Activated B cell treated with CpG ODN at 0.5 μM for 24 hours (primary cell): Measurements from ENCODE around the gene SIPA1L3. TPM values are rescaled to one million over a fixed set of nuclear protein-coding genes. Genes with fewer than 3 reads are reported as not detected.
A peak's percentile ranks its signal among the peaks of the same experiment; 100 is the strongest.

ENCODE experiments used
- ATAC-seq: fragments of 200-7000 bp; cut with Tn5 transposase; one replicate; pipeline ENCODE4 v1.10.0; 2021; ENCODE audit warnings: low read depth, mild to moderate bottlenecking, moderate library complexity
- CTCF ChIA-PET: fragments of 350-600 bp; sonication (Branson Sonifier 250); formaldehyde crosslinking; loops from one replicate; lab custom pipeline; 2021; ENCODE audit warnings: antibody characterized with exemption; lab: Charles Lee
- POLR2A ChIA-PET: fragments of 350-600 bp; sonication (Branson Sonifier 250); formaldehyde crosslinking; loops from one replicate; lab custom pipeline; 2021; ENCODE audit warnings: antibody characterized with exemption; lab: Charles Lee
- DNase-seq: peaks from one replicate; pipeline ENCODE4 v3.0.0; 2022
- H3K27ac Mint-ChIP-seq: one replicate; pipeline ENCODE4 v1.8.0; 2020; ENCODE audit warnings: mixed read lengths
- H3K27me3 Mint-ChIP-seq: one replicate; pipeline ENCODE4 v1.8.0; 2021; ENCODE audit warnings: mixed read lengths
- H3K36me3 Mint-ChIP-seq: one replicate; pipeline ENCODE4 v1.8.0; 2021; ENCODE audit warnings: low read depth, mixed read lengths
- H3K4me1 Mint-ChIP-seq: one replicate; pipeline ENCODE4 v1.8.0; 2021; ENCODE audit warnings: mixed read lengths
- H3K4me3 Mint-ChIP-seq: one replicate; pipeline ENCODE4 v1.8.0; 2020; ENCODE audit warnings: mild to moderate bottlenecking, mixed read lengths
- H3K9me3 Mint-ChIP-seq: one replicate; pipeline ENCODE4 v1.8.0; 2020; ENCODE audit warnings: mixed read lengths
- intact Hi-C: fragments of 100-400 bp; cut with micrococcal nuclease; formaldehyde crosslinking; loops from one replicate; pipeline ENCODE4 v1.15.1; 2024
- total RNA-seq: library from RNA; stranded (reverse); gene quantifications from 2 replicates; pipeline ENCODE4 v1.2.3, GENCODE V29; 2022
- TF ChIP-seq, protein P1 (sequence below): fragments of 200-600 bp; IDR thresholded peaks from one replicate; pipeline ENCODE4 v1.8.0; 2022; ENCODE audit warnings: antibody characterized with exemption, mild to moderate bottlenecking

The SIPA1L3 gene
- total RNA-seq, 1 donor from 2014 or later: 145 TPM

DNA sequence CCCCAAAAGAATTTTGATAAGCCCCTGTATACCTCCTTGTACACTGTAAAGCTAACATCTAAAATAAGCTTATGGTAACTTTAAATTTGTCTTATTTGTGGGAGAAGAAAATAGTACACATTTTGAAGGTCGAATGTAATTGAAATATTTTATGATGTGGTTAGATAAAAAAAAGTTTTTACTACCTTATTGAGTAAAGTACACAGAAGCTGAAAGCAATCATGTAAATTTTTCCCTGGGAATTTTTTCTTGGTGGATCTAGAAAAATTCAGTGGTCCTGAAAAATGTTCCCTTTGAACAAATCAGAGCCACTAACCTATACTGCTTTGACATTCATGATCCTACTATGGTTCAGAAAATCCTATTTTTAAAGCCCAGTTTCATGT lies 46.9 kb downstream of the SIPA1L3 start:
- H3K4me1 Mint-ChIP-seq: peaks cover 88% of the 10 kb centered on the region
- no peaks in the 10 kb centered on the region for H3K9me3 Mint-ChIP-seq
- TF ChIP-seq, protein P1, sequence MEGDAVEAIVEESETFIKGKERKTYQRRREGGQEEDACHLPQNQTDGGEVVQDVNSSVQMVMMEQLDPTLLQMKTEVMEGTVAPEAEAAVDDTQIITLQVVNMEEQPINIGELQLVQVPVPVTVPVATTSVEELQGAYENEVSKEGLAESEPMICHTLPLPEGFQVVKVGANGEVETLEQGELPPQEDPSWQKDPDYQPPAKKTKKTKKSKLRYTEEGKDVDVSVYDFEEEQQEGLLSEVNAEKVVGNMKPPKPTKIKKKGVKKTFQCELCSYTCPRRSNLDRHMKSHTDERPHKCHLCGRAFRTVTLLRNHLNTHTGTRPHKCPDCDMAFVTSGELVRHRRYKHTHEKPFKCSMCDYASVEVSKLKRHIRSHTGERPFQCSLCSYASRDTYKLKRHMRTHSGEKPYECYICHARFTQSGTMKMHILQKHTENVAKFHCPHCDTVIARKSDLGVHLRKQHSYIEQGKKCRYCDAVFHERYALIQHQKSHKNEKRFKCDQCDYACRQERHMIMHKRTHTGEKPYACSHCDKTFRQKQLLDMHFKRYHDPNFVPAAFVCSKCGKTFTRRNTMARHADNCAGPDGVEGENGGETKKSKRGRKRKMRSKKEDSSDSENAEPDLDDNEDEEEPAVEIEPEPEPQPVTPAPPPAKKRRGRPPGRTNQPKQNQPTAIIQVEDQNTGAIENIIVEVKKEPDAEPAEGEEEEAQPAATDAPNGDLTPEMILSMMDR: no peak
- ATAC-seq (no peak), DNase-seq (no peak)
- peak overlapping the region; percentile 84 for H3K27ac Mint-ChIP-seq
- POLR2A ChIA-PET: interaction anchor here (0.6 to 2.4 kb wide), 5 partner anchors 21 to 229 kb away, joined by 3 to 7 read pairs (median 4); no protein-coding TSS in a partner anchor
- intact Hi-C loops: no loop called here
- H3K4me3 Mint-ChIP-seq: peak overlapping the region; percentile 11
- no peaks in the 10 kb centered on the region for H3K27me3 Mint-ChIP-seq
- CTCF ChIA-PET: interaction anchor here (0.8 to 1.1 kb wide), 2 partner anchors 33 to 52 kb away, joined by 3 read pairs; no protein-coding TSS in a partner anchor
- H3K36me3 Mint-ChIP-seq: peaks cover 18% of the 10 kb centered on the region

DNA sequence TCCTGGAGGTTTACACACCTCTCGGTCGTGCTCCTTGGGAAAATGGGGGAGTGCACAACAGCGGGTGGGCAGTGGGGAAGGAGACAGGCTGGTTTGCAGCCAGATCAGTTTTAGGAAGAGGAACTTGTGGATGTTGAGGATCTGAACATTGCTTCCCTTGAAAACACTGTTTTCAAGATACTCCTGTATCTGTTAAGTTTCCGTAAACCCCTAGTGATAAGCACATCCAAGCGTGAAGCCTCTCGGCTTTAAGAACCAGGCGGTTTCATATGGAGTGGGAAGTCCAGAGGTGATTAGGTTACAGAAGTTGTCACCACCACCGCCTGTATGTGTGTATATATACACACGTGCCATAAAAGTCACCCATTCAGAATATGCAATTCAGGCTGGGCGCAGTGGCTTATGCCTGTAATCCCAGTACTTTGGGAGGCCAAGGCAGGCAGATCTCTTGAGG lies 47.4 kb downstream of the SIPA1L3 start:
- peak overlapping the region; percentile 84 for H3K27ac Mint-ChIP-seq
- H3K27me3 Mint-ChIP-seq: no peaks in the 10 kb centered on the region
- ChIA-PET CTCF (interaction anchor here (0.8 to 1.1 kb wide), 2 partner anchors 32 to 52 kb away, joined by 3 read pairs; no protein-coding TSS in a partner anchor), POLR2A (interaction anchor here (1.0 to 1.7 kb wide), 2 partner anchors 22 to 28 kb away, joined by 4 to 7 read pairs; no protein-coding TSS in a partner anchor)
- intact Hi-C loops: no loop called here
- no peaks in the 10 kb centered on the region for H3K9me3 Mint-ChIP-seq
- DNase-seq (no peak), ATAC-seq (no peak)
- H3K4me3 Mint-ChIP-seq: peak overlapping the region; percentile 15
- TF ChIP-seq, protein P1: no peak
- peaks cover 18% of the 10 kb centered on the region for H3K36me3 Mint-ChIP-seq
- H3K4me1 Mint-ChIP-seq: peaks cover 90% of the 10 kb centered on the region

DNA sequence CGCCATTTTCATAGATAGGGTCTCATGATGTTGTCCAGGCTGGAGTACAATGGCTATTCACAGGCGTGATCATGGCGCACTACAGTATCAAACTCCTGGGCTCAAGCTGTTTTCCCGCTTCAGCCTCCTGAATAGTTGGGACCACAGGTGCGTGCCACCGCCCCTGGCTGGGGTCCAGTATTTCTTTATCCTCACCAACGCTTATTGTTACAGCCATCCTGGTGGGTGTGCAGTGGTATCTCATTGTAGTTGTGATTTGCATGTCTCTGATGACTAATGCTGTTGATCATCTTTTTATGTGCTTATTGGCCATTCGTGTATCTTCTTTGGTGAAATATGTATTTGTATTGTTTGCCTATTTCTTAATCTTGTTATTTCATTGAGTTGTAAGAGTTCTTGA lies 49.0 kb downstream of the SIPA1L3 start:
- H3K4me3 Mint-ChIP-seq: no peak overlapping the region

DNA sequence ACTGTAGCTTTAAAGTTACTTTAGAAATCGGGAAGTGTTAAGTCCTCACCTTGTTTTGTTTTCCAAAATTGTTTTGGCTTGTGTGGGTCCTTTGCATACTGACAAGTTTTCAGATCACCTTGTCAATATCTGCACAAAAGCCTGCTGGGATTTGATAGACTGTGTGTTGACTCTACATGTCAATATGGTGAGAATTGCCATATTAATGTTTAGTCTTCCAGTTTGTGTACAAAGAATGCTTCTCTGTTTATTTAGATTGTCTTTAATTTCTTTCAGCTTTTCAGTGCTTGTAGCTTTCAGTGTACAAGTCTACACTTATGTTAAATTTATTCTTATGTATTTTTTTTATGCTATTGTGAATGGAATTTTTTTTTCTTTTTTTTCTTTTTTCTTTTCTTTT lies 50.2 kb downstream of the SIPA1L3 start:
- Mint-ChIP-seq H3K27me3 (no peaks in the 10 kb centered on the region), H3K4me1 (peaks cover 83% of the 10 kb centered on the region), H3K36me3 (peaks cover 14% of the 10 kb centered on the region), H3K9me3 (peaks cover 6% of the 10 kb centered on the region), H3K4me3 (no peak overlapping the region), H3K27ac (peak overlapping the region; percentile 20)
- ChIA-PET POLR2A (interaction anchor here (1.0 to 2.2 kb wide), 4 partner anchors 29 to 76 kb away, joined by 3 to 6 read pairs (median 5); partner anchors contain the start of gene SIPA1L3), CTCF (no interaction called here)
- no peak for ATAC-seq
- intact Hi-C loops: no loop called here
- no peak for DNase-seq
- TF ChIP-seq, protein P1: no peak

More for the DNA sequence above, 49.0 kb downstream of the SIPA1L3 start:
- Mint-ChIP-seq H3K9me3 (no peaks in the 10 kb centered on the region), H3K36me3 (peaks cover 13% of the 10 kb centered on the region), H3K27ac (peak overlapping the region; percentile 25), H3K4me1 (peaks cover 85% of the 10 kb centered on the region), H3K27me3 (no peaks in the 10 kb centered on the region)
- POLR2A ChIA-PET: interaction anchor here (1.3 kb wide), 1 partner anchor 22 kb away, joined by 3 read pairs; no protein-coding TSS in a partner anchor
- ATAC-seq: no peak
- CTCF ChIA-PET: interaction anchor here (1.5 kb wide), 1 partner anchor 24 kb away, joined by 4 read pairs; no protein-coding TSS in a partner anchor
- intact Hi-C loops: no loop called here
- TF ChIP-seq, protein P1: no peak
- DNase-seq: no peak

DNA sequence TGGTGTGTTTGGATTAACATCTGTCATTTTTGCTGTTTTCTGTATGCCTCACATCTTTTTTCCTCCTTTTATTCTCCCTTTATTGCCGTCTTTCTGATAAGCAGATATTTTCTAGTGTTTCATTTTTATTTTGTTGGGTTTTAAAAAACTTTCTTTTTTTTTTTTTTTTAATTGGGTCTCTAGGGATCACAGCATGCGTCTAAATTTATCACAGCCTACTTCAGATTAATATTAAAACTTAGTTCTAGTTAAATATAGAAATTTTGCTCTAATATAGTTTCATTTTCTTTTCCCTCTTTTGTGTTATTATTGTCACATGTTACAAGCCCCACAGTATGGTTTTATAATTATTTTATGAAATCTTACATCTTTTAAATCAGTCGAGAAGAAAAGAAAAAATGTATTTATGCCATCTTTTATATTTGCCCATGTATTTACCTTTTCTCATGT lies 52.7 kb downstream of the SIPA1L3 start:
- Mint-ChIP-seq H3K9me3 (peaks cover 6% of the 10 kb centered on the region), H3K4me3 (peak overlapping the region; percentile 61), H3K27me3 (no peaks in the 10 kb centered on the region), H3K36me3 (peaks cover 14% of the 10 kb centered on the region), H3K4me1 (peaks cover 81% of the 10 kb centered on the region), H3K27ac (peak overlapping the region; percentile 83)
- peak; percentile 28 for ATAC-seq
- TF ChIP-seq, protein P1: no peak
- ChIA-PET CTCF (no interaction called here), POLR2A (interaction anchor here (0.7 to 1.4 kb wide), 6 partner anchors 9 to 229 kb away, joined by 3 to 6 read pairs (median 4); partner anchors contain the start of gene WDR87)
- no peak for DNase-seq
- intact Hi-C loops: loop anchor here (5.0 kb wide), 1 partner anchor 32 kb away; no protein-coding TSS in a partner anchor
